ENCODE results near the gene FGR.

Gene FGR

DNA sequence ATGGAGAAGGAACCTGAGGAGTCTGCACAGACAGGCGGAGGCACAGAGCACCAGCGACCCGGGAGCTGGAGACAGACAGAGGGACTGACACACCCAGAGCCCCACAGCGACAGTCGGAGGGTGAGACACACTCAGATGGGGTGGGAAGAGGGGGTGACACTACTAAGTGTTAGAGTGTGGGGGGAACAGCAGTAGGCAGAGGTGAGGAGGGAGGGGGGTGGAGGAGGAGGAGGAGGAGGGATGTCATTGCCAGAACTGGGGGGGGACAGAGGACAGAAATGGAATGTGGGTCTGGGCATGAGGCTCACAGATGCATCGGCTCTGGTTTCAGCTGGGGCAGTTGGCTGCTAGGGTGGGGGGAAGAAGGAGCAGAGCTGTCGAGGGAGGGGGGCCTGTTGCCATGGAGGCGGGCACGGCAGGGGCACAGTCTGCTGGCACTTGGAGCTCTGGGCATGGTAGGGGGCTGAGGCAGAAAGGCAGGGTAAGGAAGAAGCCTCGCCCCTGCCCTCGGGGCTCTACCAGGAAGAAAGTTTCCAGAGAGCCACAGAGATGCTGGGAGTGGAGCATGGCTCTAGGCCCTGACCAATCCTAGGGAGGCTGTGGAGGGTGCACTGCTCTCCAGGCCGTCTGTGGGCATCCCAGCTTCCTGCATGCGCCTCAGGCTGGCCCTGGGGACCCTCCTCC is 68.4 kb downstream of the FGR start:
- DNase-seq, result no peak

DNA sequence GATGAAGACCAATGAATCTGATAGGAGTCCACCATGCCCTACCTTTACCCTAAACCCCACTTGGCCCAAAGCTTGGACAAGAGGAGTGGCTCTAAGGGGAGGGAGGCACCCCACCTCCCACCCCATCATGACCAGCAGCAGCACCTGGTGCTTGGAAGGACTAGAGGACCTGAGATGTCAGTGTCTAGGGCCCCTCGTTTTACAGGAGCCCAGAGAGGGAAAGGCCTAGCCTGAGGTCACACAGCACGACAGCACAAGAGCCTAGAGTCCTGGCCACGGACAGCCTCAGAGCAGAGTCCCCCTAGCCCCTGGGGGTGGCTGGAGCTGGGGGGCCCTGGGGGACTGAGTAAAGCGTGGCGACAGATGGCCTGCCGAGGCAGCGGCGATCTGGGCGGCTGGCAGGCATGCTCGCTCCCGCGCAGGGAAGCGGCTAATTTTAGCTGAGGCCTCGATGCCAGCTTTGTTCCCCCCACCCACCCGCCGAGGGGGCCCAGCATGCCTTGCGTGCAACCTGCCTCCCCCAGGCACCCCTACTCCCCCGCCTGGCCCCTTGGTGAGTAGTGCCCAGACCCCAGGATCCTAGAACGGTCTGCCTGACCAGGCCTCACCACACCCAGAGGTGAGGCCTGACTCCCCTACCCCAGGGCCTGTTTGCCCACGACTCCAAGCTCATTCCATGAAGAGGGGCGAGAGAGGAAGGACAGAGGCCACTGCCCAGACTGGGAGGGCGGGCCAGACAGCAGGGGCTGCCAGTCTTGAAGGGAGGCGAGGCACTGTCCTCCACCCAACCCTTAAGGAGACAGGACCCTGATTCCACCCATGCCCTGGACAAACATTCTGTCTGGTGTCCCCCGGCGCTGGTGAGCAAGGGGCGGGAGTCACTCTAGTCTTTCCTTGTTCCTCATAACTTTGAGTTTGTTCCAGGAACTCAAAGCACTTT is 70.0 kb downstream of the FGR start:
- no peak for DNase-seq

- DNase-seq, result no peak
Observed at GRCh38 chr1:27563591-27564471, 71.2 kb downstream of the FGR start.

GRCh38 chr1:27563341-27563590 is 71.7 kb downstream of the FGR start:
- no peak for DNase-seq

- no peak for DNase-seq
Observed at GRCh38 chr1:27562534-27563340, 72.2 kb downstream of the FGR start.
